ENCODE data around the gene PIP5K1C.
"Not testable (repeated sequence)": the region's sequence is repeated elsewhere in the genome, so short reads cannot be mapped to it uniquely, and the experiment has no call there.

The PIP5K1C gene

DNA sequence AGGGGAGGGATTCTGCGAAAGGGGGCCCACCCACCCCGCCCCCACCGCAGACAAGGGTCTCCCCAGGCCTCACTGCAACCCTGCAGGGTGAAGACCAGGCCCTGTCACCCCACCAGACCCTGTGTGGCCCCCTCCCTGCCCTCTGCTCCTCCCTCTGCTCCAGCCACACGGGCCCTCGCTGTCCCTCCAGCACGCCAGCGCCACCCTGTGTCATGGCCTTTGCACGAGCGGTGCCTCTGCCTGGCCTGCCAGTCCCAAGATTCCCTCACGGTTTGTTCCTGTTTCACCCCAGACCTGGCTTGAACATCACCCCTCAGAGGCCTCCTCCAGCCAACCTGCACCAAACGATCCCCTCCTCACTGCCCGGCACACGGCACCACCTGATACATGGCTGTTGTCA lies 27.3 kb downstream of the PIP5K1C start:
- DNase-seq, result no peak

DNA sequence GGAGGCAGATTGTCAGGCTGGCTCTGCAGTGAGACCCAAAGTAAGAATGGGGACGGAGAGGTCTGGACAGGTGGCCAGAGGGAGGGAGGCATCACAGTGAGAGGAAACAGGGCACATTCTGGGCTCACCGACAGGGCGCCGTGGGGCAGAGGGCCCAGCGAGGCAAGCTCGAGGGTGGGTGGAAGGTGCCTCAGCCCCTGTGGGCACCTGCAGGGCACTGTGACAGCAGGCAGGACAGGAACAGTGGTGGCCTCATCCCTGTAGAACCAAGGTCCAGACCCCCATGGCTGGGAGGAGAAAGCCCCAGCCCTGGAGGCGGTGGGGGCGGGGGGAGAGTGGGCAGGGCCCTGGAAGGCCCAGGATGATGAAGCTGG lies 27.7 kb downstream of the PIP5K1C start:
- no peak for DNase-seq

DNA sequence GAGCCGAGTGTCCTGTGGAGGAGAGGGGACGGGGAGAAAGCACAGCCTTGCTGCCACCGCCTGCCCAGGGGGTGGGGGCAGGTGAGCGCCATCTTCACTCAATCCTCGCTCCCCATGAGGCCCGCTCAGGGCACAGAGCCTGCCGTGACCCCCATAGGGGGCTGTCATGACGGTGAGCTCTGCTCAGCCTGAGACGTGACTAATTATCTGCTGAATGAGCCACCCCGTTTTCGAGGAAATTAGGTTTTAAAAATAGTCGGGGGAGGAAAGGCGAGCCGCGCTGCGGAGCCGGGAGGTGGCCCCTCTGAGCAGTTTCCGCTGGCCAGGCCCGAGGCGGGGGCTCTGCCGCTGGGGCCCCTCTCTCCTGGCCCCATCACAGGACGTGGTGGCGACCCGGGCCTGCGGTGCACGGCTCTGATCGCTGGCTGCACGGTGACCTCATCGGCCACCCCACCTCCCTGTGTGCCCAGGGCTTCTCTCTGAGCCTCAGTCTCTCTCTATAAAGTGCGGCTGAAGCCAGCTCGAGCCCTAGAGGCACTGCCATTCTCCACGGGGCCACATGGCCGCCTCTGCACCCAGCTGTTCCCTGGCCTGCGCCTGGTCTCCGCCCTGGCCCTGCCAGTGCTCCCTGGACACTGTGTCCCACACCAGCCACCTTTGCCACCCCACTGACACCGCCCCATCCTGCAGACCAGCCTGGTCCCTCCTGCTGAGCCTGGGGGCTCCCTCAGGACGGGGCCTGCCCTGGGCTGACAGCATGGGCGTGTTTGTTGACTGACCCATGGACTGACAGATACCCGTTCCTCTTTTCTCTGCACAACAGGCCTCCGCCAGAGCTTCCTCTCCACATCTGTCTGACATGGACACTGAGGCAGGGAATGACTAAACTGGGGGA lies 28.3 kb downstream of the PIP5K1C start:
- DNase-seq, result peak in 1 of 2 donors; percentile 20

DNA sequence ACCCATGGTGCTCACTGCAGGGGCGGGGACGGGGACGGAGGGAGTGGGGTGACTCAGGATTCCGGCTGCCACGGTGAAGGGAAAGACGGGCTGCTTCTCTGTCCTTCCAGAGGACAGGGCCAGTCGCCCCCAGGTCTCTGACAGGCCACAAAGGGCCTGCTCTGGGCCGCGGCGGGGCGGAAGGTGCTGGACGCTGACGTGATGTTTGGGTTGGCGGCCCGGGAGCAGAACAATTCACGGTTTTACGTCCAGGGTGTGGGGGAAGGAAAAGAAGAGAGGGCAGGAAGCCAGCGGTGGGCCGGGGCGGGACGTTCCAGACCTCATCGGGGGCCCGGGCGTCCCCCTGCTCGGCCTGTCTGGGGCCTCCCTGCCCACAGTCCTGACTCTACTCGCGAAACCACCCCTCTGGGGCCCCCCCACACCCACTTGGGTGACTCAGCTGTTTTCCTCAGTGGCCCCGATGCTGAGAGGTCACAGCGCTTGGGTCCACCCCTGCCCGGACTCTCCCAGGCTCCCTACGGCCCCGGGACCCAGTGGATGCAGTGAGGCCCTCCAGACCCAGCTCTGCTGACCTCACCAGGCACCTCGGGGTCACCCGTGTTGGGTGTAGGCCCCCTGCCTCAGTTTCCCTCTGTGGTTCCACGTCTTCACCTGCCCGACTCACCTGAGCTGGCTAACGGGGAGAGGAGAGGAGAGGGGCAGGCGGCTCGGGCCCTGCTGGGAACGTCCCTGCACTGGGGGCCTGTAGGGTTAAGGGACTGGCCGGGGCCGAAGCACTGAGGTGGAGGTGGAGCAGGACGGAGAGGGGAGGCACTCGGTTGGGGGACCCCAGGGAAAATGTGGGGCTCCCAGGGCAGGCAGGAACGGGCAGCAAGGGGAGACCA lies 29.2 kb downstream of the PIP5K1C start:
- DNase-seq, result peak; percentile 15 to 42

DNA sequence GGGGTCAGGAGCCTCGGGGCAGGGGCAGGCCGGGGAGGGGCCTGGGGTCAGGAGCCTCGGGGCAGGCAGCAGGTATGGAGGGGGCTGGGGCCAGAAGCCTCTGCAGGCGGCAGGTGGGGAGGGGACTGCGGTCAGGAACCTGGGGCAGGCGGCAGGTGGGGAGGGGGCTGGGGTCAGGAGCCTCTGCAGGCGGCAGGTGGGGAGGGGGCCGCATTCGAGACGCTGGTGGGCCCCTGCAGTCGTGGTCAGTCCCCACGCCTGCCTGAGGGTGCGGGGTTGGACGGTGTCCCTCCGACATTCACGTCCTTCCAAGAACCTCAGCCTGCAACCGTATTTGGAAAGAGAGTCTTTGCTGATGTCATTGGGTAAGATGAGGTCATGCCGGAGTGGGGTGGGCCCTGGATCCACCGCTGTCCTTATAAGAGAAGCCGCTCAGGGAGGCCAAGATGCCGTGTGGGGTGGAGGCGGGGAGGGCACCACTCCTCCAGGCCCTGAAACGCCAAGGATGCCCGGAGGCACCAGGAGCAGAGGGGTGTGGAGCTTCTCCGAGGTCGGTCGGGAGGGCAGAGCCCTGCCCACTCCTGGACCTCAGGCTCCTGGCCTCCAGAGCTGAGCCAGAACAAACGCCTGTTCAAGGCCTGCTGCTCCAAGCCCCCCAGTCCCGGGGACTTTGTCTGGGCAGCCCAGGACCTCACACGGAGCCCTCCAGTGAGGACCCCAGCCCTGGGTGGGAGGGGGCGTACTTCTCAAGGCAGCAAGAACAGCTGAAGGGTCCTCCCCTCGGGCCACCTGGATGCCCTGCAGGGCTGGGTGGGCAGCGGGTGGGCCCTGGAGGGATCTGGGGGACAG lies 30.1 kb downstream of the PIP5K1C start:
- no peak for DNase-seq

DNA sequence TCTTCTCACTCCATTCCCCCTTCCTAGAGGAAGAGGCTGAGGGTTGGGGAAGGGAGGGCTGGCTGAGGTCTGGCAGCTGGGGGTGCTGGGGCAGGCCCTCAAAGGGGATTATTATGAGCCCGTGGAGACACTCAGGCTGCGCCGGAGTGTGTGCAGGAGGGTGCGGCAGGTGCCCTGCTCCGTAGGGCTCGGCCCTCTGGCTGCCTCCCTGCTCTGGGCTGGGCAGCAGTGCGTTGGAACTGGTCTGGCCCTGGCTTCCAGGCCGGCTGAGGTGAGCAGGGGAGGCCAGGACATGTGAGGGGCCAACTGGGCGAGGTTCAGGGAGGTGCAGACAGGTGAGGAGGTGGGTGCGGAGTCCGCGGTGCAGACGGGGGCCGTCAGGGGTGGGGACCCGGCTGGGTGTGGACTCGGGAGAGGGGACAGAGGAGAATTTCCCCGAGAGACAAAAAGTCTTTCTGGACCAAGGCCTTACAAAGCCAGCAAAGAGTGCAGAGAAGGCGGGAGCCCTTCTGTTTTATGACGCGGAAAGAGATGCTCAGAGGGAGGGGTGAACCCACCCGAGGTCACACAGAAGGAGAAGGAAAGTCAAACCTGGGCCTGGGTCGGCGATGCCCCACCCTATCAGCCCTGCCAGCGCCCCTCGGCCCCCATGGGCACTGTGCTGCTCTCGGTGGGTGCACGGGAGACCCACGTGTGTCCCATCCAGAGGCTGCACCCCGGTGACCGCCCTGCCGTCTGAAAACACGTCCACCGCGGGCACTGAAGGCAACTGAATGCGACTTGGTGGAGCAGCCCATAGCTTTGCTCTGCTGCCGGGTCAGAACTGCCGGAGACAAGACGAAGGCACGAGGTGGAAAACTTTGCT lies 31.0 kb downstream of the PIP5K1C start:
- no peak for DNase-seq

DNA sequence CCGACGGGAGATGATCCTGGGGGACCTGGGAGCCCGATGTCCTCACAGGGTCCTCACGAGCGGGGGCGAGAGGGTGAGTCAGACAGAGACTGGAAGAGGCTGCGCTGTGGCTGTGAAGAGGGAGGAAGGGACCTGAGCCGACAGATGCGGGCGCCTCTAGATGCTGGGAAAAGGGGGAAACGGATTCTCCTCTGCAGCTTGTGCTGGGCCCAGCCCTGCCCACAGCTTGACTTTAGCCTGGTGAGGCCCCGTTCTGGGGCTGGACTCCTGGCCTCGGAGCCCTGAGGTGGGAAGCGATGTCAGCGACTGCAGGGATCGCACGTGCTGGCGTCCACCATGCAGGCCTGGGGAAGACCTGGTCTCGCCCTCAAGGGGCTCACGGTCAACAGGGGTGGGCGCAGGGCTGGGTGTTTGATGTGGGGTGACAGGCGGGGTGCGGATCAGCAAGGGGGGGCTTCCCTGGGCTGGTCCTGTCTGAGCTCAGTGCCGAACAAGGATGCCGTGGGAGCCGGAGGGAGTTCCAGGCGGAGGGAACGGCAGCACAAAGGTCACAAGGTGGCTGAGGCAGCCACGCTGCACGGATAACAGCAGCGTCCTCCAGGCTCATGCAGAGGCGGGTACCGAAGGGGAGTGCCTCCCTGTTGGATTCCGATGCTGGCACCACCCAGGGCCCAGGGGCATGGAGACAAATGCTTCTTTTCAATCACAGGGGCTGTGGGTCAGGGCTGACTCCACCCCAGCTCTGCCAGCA lies 31.8 kb downstream of the PIP5K1C start:
- DNase-seq, result no peak

DNA sequence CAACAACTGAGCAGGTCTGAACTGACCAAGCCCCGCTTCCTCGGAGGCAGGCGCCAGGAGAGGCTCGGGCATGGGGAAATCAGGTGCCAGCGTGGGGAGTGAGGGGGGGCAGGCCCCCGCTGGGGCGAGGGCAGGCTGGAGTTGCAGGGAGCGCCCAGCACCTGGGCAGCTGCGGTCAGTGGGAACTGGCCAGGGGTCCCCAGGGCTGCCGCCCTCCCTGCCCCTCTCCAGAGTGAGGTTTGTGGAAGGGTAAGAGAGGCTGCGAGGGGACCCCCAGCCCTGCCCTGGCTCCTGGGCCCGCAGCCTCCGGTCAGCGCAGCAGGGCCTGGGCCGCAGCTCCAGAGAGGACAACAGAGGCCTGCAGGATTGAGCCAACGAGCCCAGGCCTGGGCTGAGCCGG lies 32.5 kb downstream of the PIP5K1C start:
- no peak for DNase-seq

DNA sequence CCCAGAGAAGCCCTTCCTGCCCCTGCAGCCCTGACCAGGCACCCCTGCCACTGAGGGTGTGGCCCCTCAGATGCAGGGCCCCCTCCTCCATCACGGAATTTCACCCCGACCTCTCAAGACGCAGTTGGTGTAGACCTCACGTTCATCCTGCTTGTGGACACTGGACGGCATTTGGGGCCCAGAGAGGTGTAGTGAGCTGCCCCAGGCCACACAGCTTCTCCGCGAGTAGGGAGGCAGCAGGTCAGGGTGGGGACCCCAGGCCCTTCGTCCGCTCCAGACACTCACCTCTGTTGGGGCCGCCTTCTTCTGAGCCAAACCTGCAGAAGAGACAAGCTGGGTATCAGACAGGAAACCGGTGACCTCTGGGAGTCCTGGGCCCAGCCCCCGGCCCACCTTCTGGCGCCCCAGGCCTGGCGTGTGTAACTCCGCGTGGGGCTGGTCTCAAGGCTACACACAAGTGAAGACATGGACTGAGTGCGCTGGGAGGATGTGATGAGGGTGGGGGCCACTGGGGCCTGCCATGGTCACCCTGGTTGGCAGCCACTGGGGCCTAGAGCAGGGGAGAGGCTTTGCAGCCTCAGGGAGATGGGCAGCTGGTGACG lies 33.1 kb downstream of the PIP5K1C start:
- DNase-seq, result no peak

DNA sequence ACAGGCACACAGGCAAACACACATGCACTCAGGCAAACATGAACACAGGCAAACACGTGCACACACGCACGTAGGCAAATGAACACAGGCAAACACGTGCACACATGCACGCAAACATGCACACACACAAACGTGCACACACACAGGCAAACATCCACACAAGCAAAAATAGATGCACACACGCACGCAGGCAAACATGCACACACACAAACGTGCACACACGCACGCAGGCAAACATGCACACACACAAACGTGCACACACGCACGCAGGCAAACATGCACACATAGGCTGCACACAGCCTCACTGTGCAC lies 33.8 kb downstream of the PIP5K1C start:
- DNase-seq, result not testable (repeated sequence)

DNA sequence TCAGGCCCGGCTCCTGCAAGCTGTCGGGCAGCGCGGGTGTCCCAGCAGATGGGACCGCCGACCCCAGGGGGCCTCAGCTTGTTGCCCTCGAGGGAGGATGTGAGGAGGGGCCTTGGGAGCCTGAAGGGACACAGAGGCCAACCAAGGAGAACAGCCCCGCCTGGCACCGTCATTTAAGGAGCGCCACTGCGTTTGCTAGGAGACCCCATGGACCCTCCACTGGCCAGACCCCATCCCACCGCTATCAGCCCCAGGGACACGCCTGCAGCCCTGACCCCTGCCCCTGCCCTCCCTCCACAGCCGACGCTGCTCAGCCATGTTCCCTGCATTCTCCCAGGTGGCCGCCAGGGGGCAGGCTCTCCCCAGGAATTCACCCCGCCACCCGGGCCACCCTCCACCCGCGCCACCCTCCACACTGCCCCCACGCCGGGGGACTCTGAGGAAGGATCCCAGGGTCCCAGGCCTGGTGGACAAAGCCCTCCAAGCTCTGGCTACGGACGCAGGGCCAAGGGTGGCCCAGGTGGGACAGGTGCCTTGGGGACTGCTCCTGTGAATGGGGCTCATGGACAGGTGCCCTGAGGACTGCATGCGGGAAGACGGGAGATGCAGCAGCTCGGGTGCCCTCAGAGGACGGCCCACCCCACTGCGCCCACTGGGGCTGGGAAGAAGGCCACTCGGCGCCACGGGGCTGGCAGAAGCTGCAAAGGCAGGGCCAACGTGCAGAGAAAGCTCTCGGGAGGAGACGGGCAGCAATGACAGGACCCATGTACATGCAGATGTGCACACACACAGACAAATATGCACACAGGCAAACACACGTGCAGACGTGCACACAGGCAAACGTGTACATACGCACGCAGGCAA lies 34.4 kb downstream of the PIP5K1C start:
- peak; percentile 63 to 79 for DNase-seq

DNA sequence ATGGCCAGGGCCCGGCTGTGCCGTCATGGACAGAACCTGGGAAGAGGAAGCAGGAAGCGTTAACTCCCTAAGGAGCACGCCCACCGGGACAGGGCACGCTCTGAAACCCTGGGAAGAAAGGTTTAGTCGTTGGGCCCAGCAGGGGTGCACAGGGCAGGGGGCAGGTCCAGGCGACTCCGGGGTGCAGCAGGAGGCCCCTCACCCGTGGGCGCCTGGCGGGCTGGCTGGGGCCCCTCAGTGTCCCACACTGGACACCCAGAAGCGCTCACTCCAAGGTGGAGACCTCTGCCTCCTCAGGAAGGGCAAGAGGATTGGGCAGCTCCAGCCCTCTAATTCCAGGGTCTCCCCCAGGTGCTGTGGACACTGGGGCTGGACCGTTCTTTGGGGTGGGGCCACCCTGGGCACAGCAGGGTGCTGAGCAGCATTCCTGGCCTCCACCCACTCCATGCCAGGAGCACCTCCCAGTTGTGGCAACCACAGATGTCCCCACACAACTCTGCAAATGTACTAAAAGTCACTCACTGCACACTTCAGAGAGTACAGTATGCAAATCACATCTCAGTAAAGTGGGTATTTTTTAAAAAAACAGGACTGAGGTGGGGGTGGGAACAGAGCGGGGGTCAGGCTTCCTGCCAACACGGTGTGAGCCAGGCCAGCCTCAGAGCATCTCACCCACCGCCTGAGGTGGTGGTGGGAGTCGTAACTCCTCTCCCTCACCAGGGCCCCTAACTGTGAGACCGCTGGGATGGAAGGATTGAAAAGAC lies 35.2 kb downstream of the PIP5K1C start:
- DNase-seq, result no peak

DNA sequence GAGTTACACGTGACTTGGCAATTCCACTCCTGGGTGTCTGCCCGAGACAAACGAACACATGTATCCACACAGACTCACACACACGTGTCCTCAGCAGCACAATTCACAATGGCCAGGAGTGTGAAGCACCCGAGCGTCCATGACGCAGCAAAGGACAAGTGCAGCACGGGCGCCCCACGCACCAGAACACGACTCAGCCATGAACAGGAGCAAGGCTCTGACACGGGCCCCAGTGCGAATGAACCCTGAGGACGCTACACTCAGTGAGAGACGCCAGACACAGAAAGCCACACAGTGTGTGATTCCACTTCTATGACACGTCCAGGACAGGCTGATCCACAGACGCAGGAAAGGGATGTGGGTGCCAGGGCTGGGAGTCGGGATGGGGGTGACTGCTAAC lies 36.4 kb downstream of the PIP5K1C start:
- no peak for DNase-seq

DNA sequence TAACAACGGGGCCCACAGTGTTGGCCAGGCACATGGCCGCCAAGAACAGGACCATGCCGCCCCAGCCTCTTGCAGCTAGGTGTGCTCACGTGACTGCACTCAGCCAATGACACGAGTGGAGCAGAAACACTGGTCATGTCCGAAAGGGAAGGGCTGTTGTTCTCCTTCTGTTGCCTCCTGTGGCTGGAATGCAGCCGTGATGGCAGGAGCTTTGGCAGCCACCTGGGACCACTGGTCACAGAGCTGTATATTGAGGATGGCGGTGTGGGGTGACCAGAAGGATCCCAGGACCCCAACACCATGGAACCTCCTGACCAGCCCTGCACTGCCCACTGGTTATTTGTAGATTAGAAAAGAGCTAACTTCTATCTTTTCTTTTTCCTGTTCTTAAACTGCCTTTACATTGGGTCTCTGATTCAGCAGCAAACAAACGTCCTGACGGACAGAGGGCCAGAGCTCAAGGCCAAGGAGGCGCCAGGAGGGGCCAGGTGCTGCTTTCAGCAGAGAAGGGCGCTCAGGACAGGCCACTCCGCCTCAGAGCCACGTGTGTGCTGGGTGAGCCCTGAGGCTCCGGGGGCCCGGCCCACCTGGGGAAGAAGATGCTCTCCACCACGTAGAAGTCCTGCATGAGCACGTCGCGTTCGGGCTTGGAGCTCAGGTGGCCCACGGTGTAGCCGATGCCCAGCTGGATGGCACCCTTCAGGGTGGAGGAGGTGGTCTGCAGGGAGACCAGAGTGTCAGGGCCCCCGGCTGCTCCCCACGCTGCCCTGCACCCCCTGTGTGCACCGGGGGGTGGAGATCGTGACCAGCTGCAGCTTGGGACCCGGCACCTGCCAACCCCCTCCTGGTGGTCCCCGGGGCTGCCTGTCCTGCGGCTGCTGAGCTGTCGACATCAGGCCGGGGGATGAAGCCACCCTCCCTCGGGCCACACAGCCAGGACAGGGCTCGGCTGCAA lies 38.7 kb downstream of the PIP5K1C start:
- DNase-seq, result no peak

DNA sequence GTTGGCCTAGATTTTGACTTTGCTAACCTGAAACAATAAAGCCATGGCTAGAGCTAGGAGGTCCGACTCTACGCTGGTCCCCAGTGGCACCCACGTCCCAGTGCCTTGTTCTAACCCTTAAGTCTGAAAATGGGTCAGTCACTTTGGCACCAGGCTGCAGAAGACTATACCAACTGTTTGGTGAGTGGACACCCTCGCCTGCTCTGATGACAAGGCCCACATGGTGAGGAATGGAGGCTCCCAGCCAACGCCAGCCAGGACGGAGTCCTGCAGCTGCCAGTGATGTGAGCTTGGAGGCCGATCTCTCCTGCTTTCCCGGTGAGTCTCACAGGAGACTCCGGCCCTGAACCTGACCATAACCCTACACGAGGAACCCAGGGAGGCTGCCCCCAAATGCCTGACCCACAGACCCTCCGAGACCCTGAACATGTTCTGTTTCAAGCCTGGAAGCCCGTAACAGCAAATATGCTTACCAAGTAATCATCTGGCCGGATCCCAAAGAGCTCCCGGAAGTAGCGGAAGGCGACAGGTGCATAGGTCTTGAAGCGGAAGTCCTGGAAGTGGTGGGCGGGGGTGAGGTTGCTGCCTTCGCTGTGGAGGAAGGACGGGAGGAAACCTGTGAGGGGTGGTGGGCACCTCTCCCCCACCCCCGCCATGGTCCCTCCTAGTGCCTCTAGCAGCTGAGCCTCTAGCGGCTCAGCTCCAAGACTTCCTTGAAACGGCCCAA lies 39.6 kb downstream of the PIP5K1C start:
- DNase-seq, result no peak

DNA sequence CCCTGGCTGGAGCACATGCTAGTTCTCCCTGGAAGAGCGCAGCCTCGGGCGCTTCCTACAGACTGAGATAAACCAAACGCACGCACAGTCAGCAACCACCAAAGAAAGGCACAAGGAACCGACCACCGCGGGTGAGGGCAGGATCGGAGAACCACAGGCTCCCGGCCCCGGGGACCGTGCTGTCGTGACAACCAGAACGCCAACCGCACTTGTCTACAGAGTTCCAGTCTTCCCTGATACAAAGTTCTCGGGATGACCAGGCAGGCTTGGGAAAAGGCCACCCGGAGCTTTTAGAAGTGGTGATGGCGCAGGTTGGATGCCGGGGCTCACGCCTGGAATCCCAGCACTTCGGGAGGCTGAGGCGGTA lies 40.5 kb downstream of the PIP5K1C start:
- no peak for DNase-seq
